GM12864 (cell line): ENCODE measurements around the gene TNFAIP8.

Experiments
- DNase-seq: peaks from one replicate; pipeline ENCODE4 v3.0.0-alpha.2; 2011; ENCODE audit warnings: low read depth
- H3K4me3 ChIP-seq: 2 replicates; pipeline ENCODE4 v1.5.1; 2011; ENCODE audit warnings: mild to moderate bottlenecking, low read depth, low read length, control low read depth
- CTCF ChIP-seq: IDR thresholded peaks from 2 replicates; pipeline ENCODE4 v1.5.1; 2011; ENCODE audit warnings: low read depth, mild to moderate bottlenecking, moderate library complexity, low read length, control low read depth, inconsistent platforms; ENCODE audit errors: missing control alignments

TNFAIP8 gene

GRCh38 chr5:119344231-119344630, 11.6 kb upstream of the TNFAIP8 start:
- no peak for TF ChIP-seq CTCF
- DNase-seq: no peak
- H3K4me3 ChIP-seq: no peak overlapping the region

- H3K4me3 ChIP-seq: no peak overlapping the region
- TF ChIP-seq CTCF: no peak
- DNase-seq: no peak
Observed at GRCh38 chr5:119345861-119346260, 10.0 kb upstream of the TNFAIP8 start.

DNA sequence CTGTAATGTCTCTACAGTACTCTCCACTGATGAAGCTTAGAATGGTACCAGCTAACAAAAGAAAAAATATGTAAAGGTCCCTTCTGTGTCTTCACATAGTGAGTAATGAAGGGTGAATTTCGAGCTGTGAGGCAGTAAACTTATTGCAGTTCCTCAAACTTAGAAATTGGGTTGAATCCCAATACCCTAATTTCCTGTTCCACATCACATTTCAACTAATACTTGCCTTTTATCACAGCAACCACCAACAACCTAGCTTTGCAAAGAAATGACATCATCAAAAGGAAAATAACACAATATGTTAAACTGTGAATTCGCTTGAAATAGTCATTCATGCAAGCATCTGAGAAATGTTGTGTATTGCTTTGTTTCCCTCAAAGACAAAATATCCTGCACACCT, 9.4 kb upstream of the TNFAIP8 start:
- no peak overlapping the region for H3K4me3 ChIP-seq
- DNase-seq: no peak
- no peak for TF ChIP-seq CTCF

GRCh38 chr5:119347574-119347973, 8.2 kb upstream of the TNFAIP8 start:
- TF ChIP-seq CTCF: no peak
- DNase-seq: no peak

DNA sequence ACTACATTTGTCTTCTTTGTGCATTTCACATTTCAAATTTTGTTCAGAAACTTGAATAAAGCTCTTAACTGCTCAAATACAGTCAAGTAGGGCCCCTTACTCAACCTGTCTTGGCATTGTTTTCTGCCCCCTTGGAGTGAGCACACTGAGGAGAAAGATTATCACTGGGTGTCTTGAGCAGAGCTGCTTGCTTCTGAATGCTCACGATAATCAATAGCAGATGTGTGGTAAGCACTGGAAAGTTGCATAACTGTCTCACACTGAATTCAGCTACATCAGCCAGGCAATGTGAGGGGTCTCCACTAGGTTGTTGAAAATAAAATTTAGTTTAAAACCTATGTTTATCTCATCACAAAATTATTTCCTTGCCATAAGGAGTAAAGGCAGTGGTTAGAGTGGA, 7.8 kb upstream of the TNFAIP8 start:
- no peak for TF ChIP-seq CTCF
- no peak overlapping the region for H3K4me3 ChIP-seq
- no peak for DNase-seq

More at GRCh38 chr5:119347574-119347973, 8.2 kb upstream of the TNFAIP8 start:
- H3K4me3 ChIP-seq: no peak overlapping the region

- peak overlapping the region; percentile 28 for H3K4me3 ChIP-seq
- TF ChIP-seq CTCF: no peak
- no peak for DNase-seq
Observed at GRCh38 chr5:119353213-119353612, 2.6 kb upstream of the TNFAIP8 start.

DNA sequence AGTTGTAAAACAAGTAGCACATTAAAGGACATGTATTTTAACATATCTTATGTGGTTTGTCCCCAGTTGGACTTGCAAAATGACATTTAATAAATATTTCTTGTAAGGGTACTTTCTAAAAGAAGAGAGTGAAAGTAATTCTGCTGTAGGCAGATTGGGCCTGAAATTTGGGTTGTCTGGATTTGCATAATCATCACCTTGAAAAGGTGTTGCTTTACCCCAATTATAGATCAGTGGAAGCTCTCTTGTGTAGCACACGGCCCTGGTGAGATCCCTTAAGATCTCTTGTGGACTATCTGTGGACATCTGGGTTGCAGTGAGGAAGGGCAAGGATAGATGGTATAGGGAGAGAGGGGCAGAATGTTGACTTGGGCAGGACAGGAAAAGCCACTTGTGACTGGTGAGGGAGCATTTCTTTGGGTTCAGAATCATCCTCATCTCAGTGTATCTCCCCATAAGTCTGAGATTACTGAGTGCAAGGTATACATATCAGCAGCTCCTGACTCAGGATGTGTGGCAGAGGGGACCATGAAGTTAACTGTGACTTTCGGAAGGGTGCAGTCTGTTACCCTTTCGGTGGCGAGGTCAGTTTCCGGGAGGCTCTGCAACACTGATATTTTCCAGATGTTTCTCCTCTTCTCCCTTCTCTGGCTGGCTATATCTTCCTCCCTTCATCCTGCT, 2.0 kb upstream of the TNFAIP8 start:
- peak overlapping the region; percentile 39 for H3K4me3 ChIP-seq
- no peak for TF ChIP-seq CTCF
- DNase-seq: no peak
